ENCODE results near the gene GSTCD. TPM values are rescaled to one million over a fixed set of nuclear protein-coding genes. Genes with fewer than 3 reads are reported as not detected.
"Not testable (repeated sequence)": the region's sequence is repeated elsewhere in the genome, so short reads cannot be mapped to it uniquely, and the experiment has no call there.

GSTCD gene
- total RNA-seq, 2 donors from 2014 or later, result 10.0 to 20.8 TPM

- TF ChIP-seq POLR2A (IDR thresholded peaks at IDR 0.05) (no peak), CTCF (IDR thresholded peaks at IDR 0.05) (no peak), POLR2AphosphoS5 (IDR thresholded peaks at IDR 0.05) (no peak)
- 94% methylated on average over 1 of the region's 1 CpG for WGBS
- H3K36me3 ChIP-seq, result no peaks in the 10 kb centered on the region
- H3K27ac ChIP-seq, result no peak overlapping the region
- no peak overlapping the region for H3K4me3 ChIP-seq
- H3K9me3 ChIP-seq, result no peaks in the 10 kb centered on the region
- no peaks in the 10 kb centered on the region for H3K27me3 ChIP-seq (replicated peaks; ENCODE audit: insufficient read depth)
- no peaks in the 10 kb centered on the region for H3K4me1 ChIP-seq (replicated peaks)
- DNase-seq (ENCODE audit: low spot score), result no peak
- intact Hi-C loops (cut with DNase I), result no loop called here
Observed at GRCh38 chr4:105758958-105759357, 50.4 kb downstream of the GSTCD start.

GRCh38 chr4:105765690-105766407, 57.3 kb downstream of the GSTCD start:
- 96% methylated on average over 6 of the region's 6 CpGs for WGBS
- Histone ChIP-seq H3K9me3 (no peaks in the 10 kb centered on the region), H3K4me1 (replicated peaks) (no peaks in the 10 kb centered on the region), H3K4me3 (no peak overlapping the region), H3K27ac (no peak overlapping the region), H3K36me3 (no peaks in the 10 kb centered on the region), H3K27me3 (replicated peaks; ENCODE audit: insufficient read depth) (no peaks in the 10 kb centered on the region)
- DNase-seq (ENCODE audit: low spot score), result no peak
- intact Hi-C loops (cut with DNase I), result no loop called here
- TF ChIP-seq POLR2AphosphoS5 (IDR thresholded peaks at IDR 0.05), result no peak
- TF ChIP-seq POLR2A (IDR thresholded peaks at IDR 0.05), result no peak
- no peak for TF ChIP-seq CTCF (IDR thresholded peaks at IDR 0.05)

GRCh38 chr4:105767579-105767978, 59.0 kb downstream of the GSTCD start:
- Histone ChIP-seq H3K36me3 (no peaks in the 10 kb centered on the region), H3K27ac (no peak overlapping the region), H3K4me3 (no peak overlapping the region), H3K9me3 (no peaks in the 10 kb centered on the region), H3K27me3 (replicated peaks; ENCODE audit: insufficient read depth) (no peaks in the 10 kb centered on the region), H3K4me1 (replicated peaks) (no peaks in the 10 kb centered on the region)
- no peak for TF ChIP-seq POLR2A (IDR thresholded peaks at IDR 0.05)
- TF ChIP-seq POLR2AphosphoS5 (IDR thresholded peaks at IDR 0.05), result no peak
- no peak for TF ChIP-seq CTCF (IDR thresholded peaks at IDR 0.05)
- WGBS, result 48% methylated on average over 2 of the region's 2 CpGs
- no peak for DNase-seq (ENCODE audit: low spot score)
- intact Hi-C loops (cut with DNase I), result no loop called here

GRCh38 chr4:105770524-105770923, 61.9 kb downstream of the GSTCD start:
- H3K4me3 ChIP-seq; DNase-seq (ENCODE audit: low spot score); H3K4me1 ChIP-seq (replicated peaks); H3K9me3 ChIP-seq; H3K27me3 ChIP-seq (replicated peaks; ENCODE audit: insufficient read depth); H3K36me3 ChIP-seq; intact Hi-C loops (cut with DNase I); H3K27ac ChIP-seq: not testable (repeated sequence)

GRCh38 chr4:105772065-105772464, 63.5 kb downstream of the GSTCD start:
- intact Hi-C loops (cut with DNase I), result not testable (repeated sequence)

GRCh38 chr4:105775760-105776415, 67.3 kb downstream of the GSTCD start:
- H3K4me3 ChIP-seq; DNase-seq (ENCODE audit: low spot score); H3K9me3 ChIP-seq; H3K27ac ChIP-seq; H3K36me3 ChIP-seq; intact Hi-C loops (cut with DNase I); H3K27me3 ChIP-seq (replicated peaks; ENCODE audit: insufficient read depth); H3K4me1 ChIP-seq (replicated peaks): not testable (repeated sequence)
- 96% methylated on average over 9 of the region's 9 CpGs for WGBS

More at GRCh38 chr4:105772065-105772464, 63.5 kb downstream of the GSTCD start:
- not testable (repeated sequence) for H3K9me3 ChIP-seq; H3K4me1 ChIP-seq (replicated peaks); H3K4me3 ChIP-seq; H3K36me3 ChIP-seq; H3K27ac ChIP-seq; DNase-seq (ENCODE audit: low spot score); H3K27me3 ChIP-seq (replicated peaks; ENCODE audit: insufficient read depth)

Measured in prostate gland (tissue), 2 donors.